Measurements from ENCODE around the gene TAF4. TPM values are rescaled to one million over a fixed set of nuclear protein-coding genes. Genes with fewer than 3 reads are reported as not detected.
A peak's percentile ranks its signal among the peaks of the same experiment; 100 is the strongest.

Gene TAF4
- total RNA-seq, 1 donor from 2014 or later, result 28.1 TPM

GRCh38 chr20:61931476-61932198 lies 134.0 kb downstream of the TAF4 start:
- DNase-seq (ENCODE audit: low spot score in 2 of 2, unreplicated experiment in 2 of 2), result peak in 1 of 2 experiments; percentile 8
- no peak overlapping the region for H3K4me3 Mint-ChIP-seq
- TF ChIP-seq CTCF (IDR thresholded peaks at IDR 0.05; ENCODE audit: unreplicated experiment), result no peak
- H3K4me1 Mint-ChIP-seq, result no peaks in the 10 kb centered on the region
- no peaks in the 10 kb centered on the region for H3K36me3 Mint-ChIP-seq
- H3K27me3 Mint-ChIP-seq (ENCODE audit: low read depth), result no peaks in the 10 kb centered on the region
- no peak overlapping the region for H3K27ac Mint-ChIP-seq
- no peaks in the 10 kb centered on the region for H3K9me3 Mint-ChIP-seq

GRCh38 chr20:61930776-61931475 lies 134.8 kb downstream of the TAF4 start:
- Mint-ChIP-seq H3K36me3 (no peaks in the 10 kb centered on the region), H3K27me3 (ENCODE audit: low read depth) (no peaks in the 10 kb centered on the region), H3K27ac (no peak overlapping the region), H3K9me3 (no peaks in the 10 kb centered on the region), H3K4me3 (no peak overlapping the region), H3K4me1 (no peaks in the 10 kb centered on the region)
- DNase-seq (ENCODE audit: low spot score in 2 of 2, unreplicated experiment in 2 of 2), result no peak
- TF ChIP-seq CTCF (IDR thresholded peaks at IDR 0.05; ENCODE audit: unreplicated experiment), result no peak

GRCh38 chr20:61929971-61930666 lies 135.6 kb downstream of the TAF4 start:
- Mint-ChIP-seq H3K27me3 (ENCODE audit: low read depth) (no peaks in the 10 kb centered on the region), H3K4me3 (no peak overlapping the region), H3K4me1 (no peaks in the 10 kb centered on the region), H3K36me3 (no peaks in the 10 kb centered on the region), H3K9me3 (no peaks in the 10 kb centered on the region), H3K27ac (no peak overlapping the region)
- DNase-seq (ENCODE audit: low spot score in 2 of 2, unreplicated experiment in 2 of 2), result no peak
- TF ChIP-seq CTCF (IDR thresholded peaks at IDR 0.05; ENCODE audit: unreplicated experiment), result no peak

- Mint-ChIP-seq H3K27ac (no peak overlapping the region), H3K27me3 (ENCODE audit: low read depth) (no peaks in the 10 kb centered on the region), H3K36me3 (no peaks in the 10 kb centered on the region), H3K9me3 (no peaks in the 10 kb centered on the region), H3K4me3 (no peak overlapping the region), H3K4me1 (no peaks in the 10 kb centered on the region)
- no peak for TF ChIP-seq CTCF (IDR thresholded peaks at IDR 0.05; ENCODE audit: unreplicated experiment)
- DNase-seq (ENCODE audit: low spot score in 2 of 2, unreplicated experiment in 2 of 2), result no peak
Observed at GRCh38 chr20:61929561-61929960, 136.1 kb downstream of the TAF4 start.

GRCh38 chr20:61927826-61928541 lies 137.7 kb downstream of the TAF4 start:
- H3K9me3 Mint-ChIP-seq, result no peaks in the 10 kb centered on the region
- no peaks in the 10 kb centered on the region for H3K36me3 Mint-ChIP-seq
- no peaks in the 10 kb centered on the region for H3K27me3 Mint-ChIP-seq (ENCODE audit: low read depth)
- H3K27ac Mint-ChIP-seq, result no peak overlapping the region
- TF ChIP-seq CTCF (IDR thresholded peaks at IDR 0.05; ENCODE audit: unreplicated experiment), result no peak
- DNase-seq (ENCODE audit: low spot score in 2 of 2, unreplicated experiment in 2 of 2), result no peak
- no peak overlapping the region for H3K4me3 Mint-ChIP-seq
- no peaks in the 10 kb centered on the region for H3K4me1 Mint-ChIP-seq
